HCEC 1CT (cell line): ENCODE measurements around the gene TMEM219.

Experiments
- DNase-seq: peaks from one replicate; pipeline ENCODE4 v3.0.0-alpha.2; 2017

The TMEM219 gene

GRCh38 chr16:29983420-29984136, 21.7 kb downstream of the TMEM219 start:
- peak; percentile 6 for DNase-seq

- DNase-seq = no peak
Measured at GRCh38 chr16:29984137-29984763, 22.4 kb downstream of the TMEM219 start.

GRCh38 chr16:29984764-29985147, 22.9 kb downstream of the TMEM219 start:
- no peak for DNase-seq

- DNase-seq = no peak
Measured at GRCh38 chr16:29985271-29985811, 23.5 kb downstream of the TMEM219 start.

- no peak for DNase-seq
Measured at GRCh38 chr16:29986231-29986630, 24.4 kb downstream of the TMEM219 start.

GRCh38 chr16:29986931-29987330, 25.1 kb downstream of the TMEM219 start:
- no peak for DNase-seq

- no peak for DNase-seq
Measured at GRCh38 chr16:29987371-29988085, 25.6 kb downstream of the TMEM219 start.

GRCh38 chr16:29988346-29989075, 26.6 kb downstream of the TMEM219 start:
- no peak for DNase-seq

- DNase-seq = no peak
Measured at GRCh38 chr16:29989111-29989858, 27.4 kb downstream of the TMEM219 start.

GRCh38 chr16:29990034-29990433, 28.2 kb downstream of the TMEM219 start:
- no peak for DNase-seq

GRCh38 chr16:29990883-29991570, 29.1 kb downstream of the TMEM219 start:
- DNase-seq = no peak

- DNase-seq = no peak
Measured at GRCh38 chr16:29991571-29991904, 29.7 kb downstream of the TMEM219 start.

- DNase-seq = no peak
Measured at GRCh38 chr16:29992344-29992967, 30.6 kb downstream of the TMEM219 start.

- no peak for DNase-seq
Measured at GRCh38 chr16:29993191-29993902, 31.5 kb downstream of the TMEM219 start.

- DNase-seq = no peak
Measured at GRCh38 chr16:29993903-29994599, 32.2 kb downstream of the TMEM219 start.

- peak; percentile 18 for DNase-seq
Measured at GRCh38 chr16:29994600-29995323, 32.9 kb downstream of the TMEM219 start.

- peak; percentile 71 for DNase-seq
Measured at GRCh38 chr16:29995324-29995910, 33.5 kb downstream of the TMEM219 start, which contains the start of gene HIRIP3. Gene HIRIP3 (minus strand): TSS chr16:29995617. CDS start chr16:29995605, 12 bp downstream.

- DNase-seq = peak; percentile 97
Measured at GRCh38 chr16:29995911-29996765, 34.3 kb downstream of the TMEM219 start, which contains the start of gene INO80E. Gene INO80E (plus strand): TSS chr16:29996241. CDS start chr16:29996311, 70 bp downstream.
